8988T (cell line): ENCODE measurements around the gene IFIT1.
A peak's percentile ranks its signal among the peaks of the same experiment; 100 is the strongest.
"Not testable (repeated sequence)": the region's sequence is repeated elsewhere in the genome, so short reads cannot be mapped to it uniquely, and the experiment has no call there.

Experiments
- DNase-seq: peaks from one replicate; pipeline ENCODE4 v3.0.0; 2011

Gene IFIT1

GRCh38 chr10:89367529-89367928 lies 24.9 kb upstream of the IFIT1 start:
- no peak for DNase-seq

- no peak for DNase-seq
Observed at GRCh38 chr10:89368129-89368528, 24.3 kb upstream of the IFIT1 start.

GRCh38 chr10:89369156-89370105 lies 23.0 kb upstream of the IFIT1 start:
- DNase-seq = peak; percentile 18

- DNase-seq = no peak
Observed at GRCh38 chr10:89371079-89371478, 21.3 kb upstream of the IFIT1 start.

GRCh38 chr10:89371987-89372386 lies 20.4 kb upstream of the IFIT1 start:
- no peak for DNase-seq

- no peak for DNase-seq
Observed at GRCh38 chr10:89373916-89374711, 18.3 kb upstream of the IFIT1 start.

- DNase-seq = no peak
Observed at GRCh38 chr10:89374713-89375141, 17.7 kb upstream of the IFIT1 start.

- DNase-seq = no peak
Observed at GRCh38 chr10:89377705-89378637, 14.5 kb upstream of the IFIT1 start, which contains the start of gene IFIT1B. Gene IFIT1B (plus strand): TSS chr10:89378056. CDS start chr10:89378136, 80 bp downstream.

- DNase-seq = no peak
Observed at GRCh38 chr10:89379103-89379502, 13.3 kb upstream of the IFIT1 start.

GRCh38 chr10:89382757-89383156 lies 9.7 kb upstream of the IFIT1 start:
- DNase-seq = no peak

- DNase-seq = no peak
Observed at GRCh38 chr10:89384474-89385340, 7.7 kb upstream of the IFIT1 start.

GRCh38 chr10:89388806-89389205 lies 3.6 kb upstream of the IFIT1 start:
- no peak for DNase-seq

GRCh38 chr10:89389254-89389653 lies 3.2 kb upstream of the IFIT1 start:
- no peak for DNase-seq

GRCh38 chr10:89390476-89391225 lies 1.8 kb upstream of the IFIT1 start:
- DNase-seq = no peak

GRCh38 chr10:89391226-89391576 lies 1.2 kb upstream of the IFIT1 start:
- DNase-seq = not testable (repeated sequence)

- DNase-seq = no peak
Observed at GRCh38 chr10:89392974-89393373, 551 bp downstream of the IFIT1 start.

- DNase-seq = no peak
Observed at GRCh38 chr10:89393898-89394297, 1.5 kb downstream of the IFIT1 start.

- no peak for DNase-seq
Observed at GRCh38 chr10:89395141-89395540, 2.7 kb downstream of the IFIT1 start.

GRCh38 chr10:89398003-89398749 lies 5.8 kb downstream of the IFIT1 start:
- no peak for DNase-seq

GRCh38 chr10:89399956-89400355 lies 7.5 kb downstream of the IFIT1 start:
- no peak for DNase-seq
